Posterior cingulate gyrus (tissue), 11 donors: ENCODE results near the gene SPACA7.

Source experiments
- DNase-seq, 10 donors: peaks; one replicate each; pipeline versions ENCODE4 v3.0.0 to v3.0.0-alpha.2; 2020 to 2021; ENCODE audit warnings: mixed read lengths in 3 of 10
- intact Hi-C: fragments of 100-400 bp; cut with DNase I; formaldehyde crosslinking; loops from one replicate; pipeline ENCODE4 v1.15.1; 2023

SPACA7 gene

GRCh38 chr13:112454648-112455334 is 78.6 kb downstream of the SPACA7 start:
- intact Hi-C loops: no loop called here
- DNase-seq: no peak

GRCh38 chr13:112455476-112456059 is 79.4 kb downstream of the SPACA7 start:
- DNase-seq: no peak
- intact Hi-C loops: no loop called here

GRCh38 chr13:112456138-112457056 is 80.2 kb downstream of the SPACA7 start:
- intact Hi-C loops: no loop called here
- DNase-seq: peak in 1 of 10 donors; percentile 52

GRCh38 chr13:112457081-112457480 is 80.9 kb downstream of the SPACA7 start:
- peak in 1 of 10 donors; percentile 67 for DNase-seq
- intact Hi-C loops: no loop called here

- peak in 1 of 10 donors; percentile 45 for DNase-seq
- intact Hi-C loops: no loop called here
These were observed 81.3 kb downstream of the SPACA7 start for GRCh38 chr13:112457485-112457884.

GRCh38 chr13:112462408-112462807 is 86.3 kb downstream of the SPACA7 start:
- intact Hi-C loops: no loop called here
- DNase-seq: no peak

GRCh38 chr13:112464720-112465119 is 88.6 kb downstream of the SPACA7 start:
- intact Hi-C loops: no loop called here
- DNase-seq: no peak

- peak in 1 of 10 donors; percentile 71 for DNase-seq
These were observed 89.3 kb downstream of the SPACA7 start for GRCh38 chr13:112465251-112466131.

GRCh38 chr13:112466132-112467058 is 90.2 kb downstream of the SPACA7 start:
- intact Hi-C loops: no loop called here
- DNase-seq: peak in 1 of 10 donors; percentile 70

More at GRCh38 chr13:112465251-112466131, 89.3 kb downstream of the SPACA7 start:
- intact Hi-C loops: no loop called here

GRCh38 chr13:112467236-112467635 is 91.1 kb downstream of the SPACA7 start:
- DNase-seq: peak in 1 of 10 donors; percentile 71
- intact Hi-C loops: no loop called here

GRCh38 chr13:112468069-112468468 is 91.9 kb downstream of the SPACA7 start:
- intact Hi-C loops: no loop called here
- DNase-seq: no peak

- intact Hi-C loops: no loop called here
- peak in 1 of 10 donors; percentile 70 for DNase-seq
These were observed 93.1 kb downstream of the SPACA7 start for GRCh38 chr13:112469071-112469745.

GRCh38 chr13:112473818-112474217 is 97.7 kb downstream of the SPACA7 start:
- intact Hi-C loops: no loop called here
- DNase-seq: no peak

GRCh38 chr13:112474869-112475268 is 98.7 kb downstream of the SPACA7 start:
- no peak for DNase-seq

GRCh38 chr13:112475889-112476288 is 99.7 kb downstream of the SPACA7 start:
- no peak for DNase-seq
- intact Hi-C loops: no loop called here

More at GRCh38 chr13:112474869-112475268, 98.7 kb downstream of the SPACA7 start:
- intact Hi-C loops: no loop called here

- DNase-seq: no peak
- intact Hi-C loops: no loop called here
These were observed 101.0 kb downstream of the SPACA7 start for GRCh38 chr13:112477070-112477619.

- intact Hi-C loops: no loop called here
- no peak for DNase-seq
These were observed 103.2 kb downstream of the SPACA7 start for GRCh38 chr13:112479389-112479788.

GRCh38 chr13:112481458-112481857 is 105.3 kb downstream of the SPACA7 start:
- DNase-seq: no peak

More at GRCh38 chr13:112481458-112481857, 105.3 kb downstream of the SPACA7 start:
- intact Hi-C loops: no loop called here
